BE2C (cell line): Measurements from ENCODE around the gene SPATA4.

Source experiments
- DNase-seq: peaks from one replicate; pipeline ENCODE4 v3.0.0-alpha.2; 2020
- H3K27me3 ChIP-seq: fragments of 250-450 bp; sonication (Bioruptor Pico); 2 replicates; pipeline ENCODE4 v1.5.1; 2020; ENCODE audit warnings: mild to moderate bottlenecking
- H3K36me3 ChIP-seq: fragments of 250-450 bp; sonication (Bioruptor Pico); 2 replicates; pipeline ENCODE4 v1.5.1; 2020; ENCODE audit warnings: mild to moderate bottlenecking
- H3K4me1 ChIP-seq: fragments of 250-450 bp; sonication (Bioruptor Pico); 2 replicates; pipeline ENCODE4 v1.5.1; 2020
- H3K4me3 ChIP-seq: 2 replicates; pipeline ENCODE4 v1.5.1; 2011; ENCODE audit warnings: low read depth, low read length
- H3K9me3 ChIP-seq: fragments of 250-450 bp; sonication (Bioruptor Pico); 2 replicates; pipeline ENCODE4 v1.5.1; 2020
- CTCF ChIP-seq: IDR thresholded peaks from 2 replicates; pipeline ENCODE4 v1.5.1; 2012; ENCODE audit warnings: mild to moderate bottlenecking, low read depth, low read length

SPATA4 gene

GRCh38 chr4:176210579-176211296, 15.4 kb upstream of the SPATA4 start:
- no peak for TF ChIP-seq CTCF

GRCh38 chr4:176210101-176210500, 14.7 kb upstream of the SPATA4 start:
- DNase-seq: no peak
- no peaks in the 10 kb centered on the region for H3K4me1 ChIP-seq
- no peaks in the 10 kb centered on the region; the same call in 1 of the 2 replicates for H3K27me3 ChIP-seq
- H3K36me3 ChIP-seq: no peaks in the 10 kb centered on the region
- H3K9me3 ChIP-seq: no peaks in the 10 kb centered on the region
- no peak overlapping the region for H3K4me3 ChIP-seq
- no peak for TF ChIP-seq CTCF

More at GRCh38 chr4:176210579-176211296, 15.4 kb upstream of the SPATA4 start:
- Histone ChIP-seq H3K4me1 (no peaks in the 10 kb centered on the region), H3K36me3 (no peaks in the 10 kb centered on the region), H3K9me3 (no peaks in the 10 kb centered on the region), H3K27me3 (no peaks in the 10 kb centered on the region; the same call in 1 of the 2 replicates), H3K4me3 (no peak overlapping the region)
- no peak for DNase-seq

GRCh38 chr4:176209535-176209934, 14.2 kb upstream of the SPATA4 start:
- no peak for DNase-seq
- Histone ChIP-seq H3K9me3 (no peaks in the 10 kb centered on the region), H3K36me3 (no peaks in the 10 kb centered on the region), H3K4me1 (no peaks in the 10 kb centered on the region), H3K27me3 (no peaks in the 10 kb centered on the region; the same call in 1 of the 2 replicates), H3K4me3 (no peak overlapping the region)
- TF ChIP-seq CTCF: no peak

GRCh38 chr4:176207839-176208238, 12.5 kb upstream of the SPATA4 start:
- no peaks in the 10 kb centered on the region for H3K36me3 ChIP-seq
- H3K4me3 ChIP-seq: no peak overlapping the region
- DNase-seq: no peak
- TF ChIP-seq CTCF: no peak
- H3K27me3 ChIP-seq: no peaks in the 10 kb centered on the region; the same call in 1 of the 2 replicates
- H3K9me3 ChIP-seq: no peaks in the 10 kb centered on the region
- no peaks in the 10 kb centered on the region for H3K4me1 ChIP-seq

GRCh38 chr4:176205299-176205698, 9.9 kb upstream of the SPATA4 start:
- TF ChIP-seq CTCF: no peak
- no peaks in the 10 kb centered on the region for H3K36me3 ChIP-seq
- no peak overlapping the region for H3K4me3 ChIP-seq
- H3K27me3 ChIP-seq: no peaks in the 10 kb centered on the region; the same call in 1 of the 2 replicates
- H3K9me3 ChIP-seq: no peaks in the 10 kb centered on the region
- H3K4me1 ChIP-seq: no peaks in the 10 kb centered on the region
- no peak for DNase-seq

- no peaks in the 10 kb centered on the region for H3K36me3 ChIP-seq
- no peaks in the 10 kb centered on the region for H3K4me1 ChIP-seq
- H3K9me3 ChIP-seq: no peaks in the 10 kb centered on the region
- no peak for DNase-seq
- no peak overlapping the region for H3K4me3 ChIP-seq
- TF ChIP-seq CTCF: no peak
- no peaks in the 10 kb centered on the region for H3K27me3 ChIP-seq
Observed at GRCh38 chr4:176198316-176198903, 3.0 kb upstream of the SPATA4 start.
